KOPT-K1 (cell line): ENCODE measurements around the gene PRKAR2B.

ENCODE experiments used
- H3K27ac ChIP-seq: fragments of 200-600 bp; sonication (generic); 2 replicates; pipeline ENCODE4 v1.5.1; 2016; ENCODE audit warnings: antibody characterized with exemption, mild to moderate bottlenecking, low read depth, low read length; ENCODE audit not compliant: poor library complexity, severe bottlenecking
- H3K36me3 ChIP-seq: fragments of 200-600 bp; sonication (generic); 2 replicates; pipeline ENCODE4 v1.5.1; 2017; ENCODE audit warnings: antibody characterized with exemption, mild to moderate bottlenecking, low read length, moderate library complexity; ENCODE audit not compliant: insufficient read depth
- H3K9me3 ChIP-seq: fragments of 200-600 bp; sonication (generic); 2 replicates; pipeline ENCODE4 v1.5.1; 2017; ENCODE audit warnings: antibody characterized with exemption, low read length, mild to moderate bottlenecking; ENCODE audit not compliant: insufficient read depth, poor library complexity, severe bottlenecking

The PRKAR2B gene

DNA sequence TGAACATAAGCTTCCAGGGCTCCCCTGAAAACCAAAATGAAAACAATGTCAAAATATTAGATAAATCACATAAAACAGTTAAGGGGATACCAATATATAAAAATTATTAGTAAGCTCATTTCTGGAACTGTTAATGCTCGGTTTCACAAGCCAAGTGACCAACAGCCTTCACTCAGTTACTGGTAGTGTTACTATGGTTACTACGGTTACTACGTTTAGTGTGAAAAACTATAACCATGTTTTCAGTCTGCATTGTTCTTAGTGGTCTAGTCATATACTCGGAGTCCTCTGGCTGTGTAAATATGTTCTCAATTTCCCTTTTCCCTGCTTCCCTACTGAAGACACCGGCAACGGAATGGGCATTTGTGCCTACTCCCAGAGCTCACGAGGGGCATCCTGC lies 159.1 kb downstream of the PRKAR2B start:
- no peaks in the 10 kb centered on the region for H3K9me3 ChIP-seq
- H3K36me3 ChIP-seq, result peaks cover 90% of the 10 kb centered on the region
- H3K27ac ChIP-seq, result no peak overlapping the region

DNA sequence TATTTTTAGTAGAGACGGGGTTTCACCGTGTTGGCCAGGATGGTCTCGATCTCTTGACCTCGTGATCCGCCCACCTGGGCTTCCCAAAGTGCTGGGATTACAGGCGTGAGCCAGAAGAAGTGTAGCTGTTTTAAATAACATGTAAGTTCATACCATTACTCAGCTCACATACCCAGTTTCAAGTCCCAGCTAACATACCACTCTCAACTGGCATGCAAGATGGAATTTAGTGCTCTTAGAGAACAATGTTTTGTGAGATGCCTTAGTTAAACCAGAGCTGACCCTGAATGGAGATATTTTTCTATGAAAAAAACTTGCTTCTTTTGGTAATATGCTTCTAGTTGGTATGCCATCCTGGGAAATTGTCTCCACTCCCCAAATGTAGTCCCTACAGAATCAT lies 161.6 kb downstream of the PRKAR2B start:
- peaks cover 92% of the 10 kb centered on the region for H3K36me3 ChIP-seq
- H3K9me3 ChIP-seq, result no peaks in the 10 kb centered on the region
- H3K27ac ChIP-seq, result no peak overlapping the region

DNA sequence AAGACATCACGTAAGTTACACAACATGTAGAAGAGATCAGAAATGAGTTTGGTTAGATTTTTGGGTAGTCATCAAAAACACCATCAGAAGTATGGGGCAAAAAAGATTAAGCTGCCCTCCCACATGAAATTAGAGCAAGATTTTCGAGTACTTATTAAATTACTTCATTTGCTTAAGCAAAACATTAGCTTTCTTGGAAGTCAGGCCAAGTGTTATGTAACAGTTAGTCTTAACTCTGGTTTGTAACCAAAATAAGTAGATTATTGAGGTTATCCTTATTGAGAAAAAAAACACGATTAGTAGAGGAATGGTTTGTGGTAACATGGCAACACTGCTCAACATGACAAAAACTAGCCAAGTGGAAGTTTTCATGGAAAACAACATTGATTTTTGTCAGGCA lies 162.2 kb downstream of the PRKAR2B start:
- H3K9me3 ChIP-seq, result no peaks in the 10 kb centered on the region
- H3K27ac ChIP-seq, result no peak overlapping the region
- peaks cover 86% of the 10 kb centered on the region for H3K36me3 ChIP-seq

DNA sequence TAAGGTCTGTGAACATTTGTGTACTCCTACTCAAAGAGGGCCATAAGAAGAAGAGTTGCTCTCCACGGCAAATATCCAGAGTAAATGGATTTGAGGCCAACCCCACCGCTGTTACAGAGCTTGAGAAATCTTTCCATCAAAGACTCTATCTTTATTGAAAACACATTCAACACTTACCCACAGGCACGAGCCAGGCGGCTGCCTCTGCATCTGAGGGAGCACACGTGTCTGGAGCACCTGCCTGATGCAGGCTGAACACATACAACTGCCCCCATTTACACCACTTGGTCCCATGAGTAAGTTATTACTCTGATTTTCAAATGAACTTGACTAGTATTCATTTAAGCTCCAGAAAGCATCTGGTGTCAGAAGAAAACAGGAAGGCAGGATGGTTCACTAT lies 163.0 kb downstream of the PRKAR2B start:
- no peak overlapping the region for H3K27ac ChIP-seq
- H3K9me3 ChIP-seq, result no peaks in the 10 kb centered on the region
- H3K36me3 ChIP-seq, result peaks cover 79% of the 10 kb centered on the region

DNA sequence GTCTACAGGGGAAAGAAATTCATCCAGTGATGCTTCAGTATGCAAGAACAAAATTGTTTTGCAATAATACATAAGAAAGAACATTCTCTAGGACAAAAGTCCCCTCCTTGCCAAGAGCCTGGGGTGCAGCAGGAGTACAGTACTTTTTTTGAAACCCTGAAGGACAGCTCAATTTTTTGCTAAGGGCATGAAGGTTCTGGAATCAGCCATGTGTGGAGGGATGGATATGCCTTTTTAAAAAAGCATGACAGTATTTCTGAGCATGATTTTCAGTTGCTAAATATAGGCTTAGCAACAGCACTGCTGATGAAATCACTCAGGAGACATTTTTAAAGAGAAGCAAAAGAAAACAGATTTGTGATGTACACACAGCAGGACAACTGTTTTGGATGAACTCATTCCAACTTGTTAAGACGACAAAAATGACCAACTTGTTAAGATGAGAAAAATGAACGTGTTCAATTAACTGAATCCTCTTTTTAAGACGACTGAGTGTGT lies 163.6 kb downstream of the PRKAR2B start:
- H3K9me3 ChIP-seq, result no peaks in the 10 kb centered on the region
- no peak overlapping the region for H3K27ac ChIP-seq
- peaks cover 73% of the 10 kb centered on the region for H3K36me3 ChIP-seq

- Histone ChIP-seq H3K9me3 (peaks cover 4% of the 10 kb centered on the region), H3K27ac (no peak overlapping the region), H3K36me3 (peaks cover 69% of the 10 kb centered on the region)
These were observed 164.1 kb downstream of the PRKAR2B start for GRCh38 chr7:107208563-107208962.

GRCh38 chr7:107209565-107209964 lies 165.1 kb downstream of the PRKAR2B start:
- peaks cover 59% of the 10 kb centered on the region for H3K36me3 ChIP-seq
- H3K27ac ChIP-seq, result no peak overlapping the region
- H3K9me3 ChIP-seq, result peaks cover 14% of the 10 kb centered on the region

GRCh38 chr7:107210400-107210799 lies 165.9 kb downstream of the PRKAR2B start:
- Histone ChIP-seq H3K36me3 (peaks cover 51% of the 10 kb centered on the region), H3K27ac (no peak overlapping the region), H3K9me3 (peaks cover 20% of the 10 kb centered on the region)
